Measurements from ENCODE around the gene VPS18.
A peak's percentile ranks its signal among the peaks of the same experiment; 100 is the strongest.

VPS18 gene

DNA sequence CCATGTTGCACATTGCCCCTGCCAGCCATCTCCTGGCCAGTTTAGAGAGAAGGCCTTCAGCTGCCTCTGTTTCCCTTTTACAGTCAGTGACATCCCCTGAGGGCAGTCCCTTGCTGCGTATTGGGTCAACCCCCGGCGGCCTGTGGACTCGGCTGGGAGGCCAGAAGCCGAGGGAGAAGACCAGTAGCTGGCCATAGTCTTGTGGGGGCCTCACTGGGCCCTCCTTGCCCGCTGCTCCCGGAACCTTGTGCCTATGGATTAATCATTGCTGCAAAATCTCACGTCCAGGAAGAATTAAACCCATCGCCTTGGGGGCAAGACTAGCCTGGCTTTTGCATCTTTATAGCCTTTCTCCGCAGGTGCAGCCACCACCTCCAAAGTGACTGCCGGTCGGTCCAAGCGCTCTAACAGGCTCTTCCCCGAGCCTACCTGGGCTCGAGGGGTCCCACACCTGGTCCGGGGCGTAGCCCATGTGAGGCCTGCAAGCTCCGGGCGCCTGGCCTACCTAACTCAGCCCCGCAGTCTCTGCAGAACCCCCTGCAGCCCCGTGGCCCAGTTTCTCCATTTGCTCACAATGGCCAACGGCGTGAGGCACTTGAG is 58.2 kb downstream of the VPS18 start:
- no peak for FAIRE-seq
- DNase-seq (ENCODE audit: insufficient read length, low spot score), result no peak

DNA sequence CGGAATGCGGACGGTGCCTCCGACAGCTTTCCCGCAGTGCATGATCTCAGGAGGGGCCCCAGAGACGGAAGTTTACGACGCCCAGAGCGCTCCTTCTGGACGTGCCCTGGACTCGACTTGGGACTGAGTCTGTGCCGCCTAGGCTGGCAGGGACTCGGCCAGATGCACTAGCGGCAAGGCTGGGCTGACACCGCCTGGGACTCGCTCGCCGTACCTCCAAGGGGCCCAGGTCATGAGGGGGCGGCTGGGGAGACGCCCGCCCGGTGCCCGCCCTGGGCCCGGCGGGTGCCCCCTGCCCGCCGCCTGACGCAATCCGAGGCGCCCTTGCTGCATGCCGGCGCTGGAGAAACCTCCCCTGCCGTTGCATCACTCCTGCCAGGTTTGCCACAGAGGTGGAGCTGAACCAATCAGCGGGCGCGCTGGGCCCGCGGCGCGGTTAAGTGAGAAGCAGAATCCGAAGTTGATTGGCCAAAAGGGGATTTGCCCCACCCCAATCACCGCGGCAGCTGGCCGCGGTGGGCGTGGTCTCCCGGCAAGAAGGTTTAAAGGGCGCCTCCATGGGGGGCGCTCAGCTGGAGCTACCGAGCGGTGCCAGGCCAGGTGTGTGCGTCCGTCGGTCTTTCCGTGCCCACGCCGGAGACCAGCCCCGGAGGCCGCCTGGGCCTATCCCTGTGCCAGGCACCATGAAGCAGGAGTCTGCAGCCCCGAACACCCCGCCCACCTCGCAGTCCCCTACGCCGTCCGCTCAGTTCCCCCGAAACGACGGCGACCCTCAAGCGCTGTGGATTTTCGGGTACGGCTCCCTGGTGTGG is 58.9 kb downstream of the VPS18 start, which contains the start of gene CHAC1:
TSS of gene CHAC1 (plus strand) at position 571 of the 812 bp plus-strand sequence. CDS start at position 684, 113 bp downstream.
- peak; percentile 91 for FAIRE-seq
- peak; percentile 98 for DNase-seq (ENCODE audit: insufficient read length, low spot score)

Data from HTR-8/SVneo (cell line).